GM12872 (cell line): ENCODE data around the gene JPH4.

ENCODE experiments used
- TF ChIP-seq, protein P1 (sequence below): IDR thresholded peaks from 3 replicates; pipeline ENCODE4 v1.5.1; 2011; ENCODE audit warnings: low read depth, mild to moderate bottlenecking, low read length, moderate library complexity; ENCODE audit not compliant: insufficient read depth

Gene JPH4

DNA sequence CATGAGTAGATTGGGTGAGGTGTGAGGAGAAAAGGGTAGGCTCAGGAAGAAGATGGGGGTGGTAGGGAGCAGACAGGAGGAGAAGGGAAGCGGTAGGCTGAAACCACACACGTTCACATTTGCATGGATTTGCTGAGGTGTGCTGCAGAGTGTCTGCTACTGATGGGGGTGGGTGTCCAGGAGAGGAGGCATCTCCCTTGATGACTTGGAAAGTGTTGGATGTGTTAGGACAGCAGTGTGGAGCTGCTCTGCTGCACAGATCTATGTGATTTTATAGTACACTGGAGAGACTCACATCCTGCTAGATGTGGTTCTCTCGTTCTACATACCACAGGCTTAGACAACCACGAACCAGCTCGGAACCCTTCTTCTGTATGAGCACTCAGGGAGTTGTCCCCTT lies 36.3 kb downstream of the JPH4 start:
- TF ChIP-seq, protein P1, sequence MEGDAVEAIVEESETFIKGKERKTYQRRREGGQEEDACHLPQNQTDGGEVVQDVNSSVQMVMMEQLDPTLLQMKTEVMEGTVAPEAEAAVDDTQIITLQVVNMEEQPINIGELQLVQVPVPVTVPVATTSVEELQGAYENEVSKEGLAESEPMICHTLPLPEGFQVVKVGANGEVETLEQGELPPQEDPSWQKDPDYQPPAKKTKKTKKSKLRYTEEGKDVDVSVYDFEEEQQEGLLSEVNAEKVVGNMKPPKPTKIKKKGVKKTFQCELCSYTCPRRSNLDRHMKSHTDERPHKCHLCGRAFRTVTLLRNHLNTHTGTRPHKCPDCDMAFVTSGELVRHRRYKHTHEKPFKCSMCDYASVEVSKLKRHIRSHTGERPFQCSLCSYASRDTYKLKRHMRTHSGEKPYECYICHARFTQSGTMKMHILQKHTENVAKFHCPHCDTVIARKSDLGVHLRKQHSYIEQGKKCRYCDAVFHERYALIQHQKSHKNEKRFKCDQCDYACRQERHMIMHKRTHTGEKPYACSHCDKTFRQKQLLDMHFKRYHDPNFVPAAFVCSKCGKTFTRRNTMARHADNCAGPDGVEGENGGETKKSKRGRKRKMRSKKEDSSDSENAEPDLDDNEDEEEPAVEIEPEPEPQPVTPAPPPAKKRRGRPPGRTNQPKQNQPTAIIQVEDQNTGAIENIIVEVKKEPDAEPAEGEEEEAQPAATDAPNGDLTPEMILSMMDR = no peak

DNA sequence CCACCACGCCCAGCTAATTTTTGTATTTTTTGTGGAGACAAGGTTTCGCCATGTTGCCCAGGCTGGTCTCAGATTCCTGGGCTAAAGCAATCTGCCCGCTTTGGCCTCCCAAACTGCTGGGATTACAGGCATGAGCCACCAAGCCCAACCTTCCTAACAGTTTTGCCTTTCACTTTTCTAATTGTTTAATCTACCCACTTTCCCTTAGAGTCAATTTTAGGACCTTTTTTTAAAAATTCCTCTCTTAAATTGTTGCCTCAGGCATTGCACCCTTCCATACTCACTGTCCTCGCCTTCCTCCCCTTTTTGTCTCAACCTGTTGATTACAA lies 38.5 kb downstream of the JPH4 start:
- TF ChIP-seq, protein P1 = no peak

DNA sequence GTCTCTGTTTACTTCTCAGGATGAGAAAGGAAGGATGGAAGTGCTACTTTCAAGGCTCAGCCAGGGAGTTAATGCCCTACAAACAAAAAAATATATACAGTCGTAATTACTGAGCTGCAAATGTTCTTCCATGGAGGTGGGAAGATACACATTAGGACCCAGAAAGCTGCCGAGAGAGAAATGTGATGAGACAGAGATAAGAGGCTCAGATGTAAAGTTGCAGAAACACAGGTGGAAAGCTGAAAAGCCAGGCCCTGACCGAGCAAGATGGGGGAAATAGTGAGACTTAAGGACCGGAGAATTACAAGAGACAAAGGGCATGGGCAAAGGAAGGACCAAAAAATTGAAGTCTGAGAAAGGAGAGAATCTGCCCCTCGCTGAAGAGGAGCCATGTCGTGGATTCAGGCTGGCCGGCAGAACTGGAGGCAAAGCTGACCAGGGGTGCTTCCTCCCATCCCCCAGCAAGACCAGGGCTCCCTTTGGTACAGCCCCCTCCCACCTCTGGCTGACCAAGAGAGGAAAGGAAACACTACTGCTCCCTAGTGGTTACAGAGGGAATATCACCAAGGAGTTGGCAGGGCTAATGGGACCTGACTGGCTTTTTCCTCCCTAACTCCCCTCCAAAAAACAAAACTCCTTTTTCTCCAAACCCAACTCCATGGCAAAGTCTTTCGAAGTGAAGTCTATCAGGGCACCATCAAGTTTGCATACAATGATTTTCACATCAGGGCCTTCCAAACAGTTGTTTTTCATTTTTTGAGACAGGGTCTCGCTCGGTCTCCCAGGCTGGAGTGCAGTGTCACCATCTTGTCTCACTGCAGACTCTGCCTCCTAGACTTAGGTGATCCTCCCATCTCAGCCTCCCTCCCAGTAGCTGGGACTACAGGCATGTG lies 39.1 kb downstream of the JPH4 start:
- TF ChIP-seq, protein P1 = peak; percentile 92

DNA sequence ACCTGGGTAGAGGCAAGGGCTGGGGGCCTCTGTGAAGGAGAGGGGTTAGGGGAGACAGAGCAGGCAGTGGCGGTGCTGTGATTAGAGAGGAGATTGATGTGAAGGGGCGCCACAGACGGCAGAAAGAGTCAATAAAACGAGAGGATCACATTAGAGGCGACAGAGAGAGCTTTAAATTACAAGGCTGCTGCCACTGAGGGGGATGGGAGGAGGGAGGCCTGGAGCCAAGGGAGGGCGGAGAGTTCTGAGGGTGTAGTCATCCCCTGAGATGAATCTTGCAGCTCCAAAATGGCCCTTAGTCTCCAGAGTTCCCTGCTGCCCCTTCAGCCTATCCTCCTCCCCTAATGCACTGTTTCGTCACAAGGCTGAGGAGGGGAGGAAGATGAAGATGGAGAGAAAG lies 39.8 kb downstream of the JPH4 start:
- TF ChIP-seq, protein P1 = no peak

DNA sequence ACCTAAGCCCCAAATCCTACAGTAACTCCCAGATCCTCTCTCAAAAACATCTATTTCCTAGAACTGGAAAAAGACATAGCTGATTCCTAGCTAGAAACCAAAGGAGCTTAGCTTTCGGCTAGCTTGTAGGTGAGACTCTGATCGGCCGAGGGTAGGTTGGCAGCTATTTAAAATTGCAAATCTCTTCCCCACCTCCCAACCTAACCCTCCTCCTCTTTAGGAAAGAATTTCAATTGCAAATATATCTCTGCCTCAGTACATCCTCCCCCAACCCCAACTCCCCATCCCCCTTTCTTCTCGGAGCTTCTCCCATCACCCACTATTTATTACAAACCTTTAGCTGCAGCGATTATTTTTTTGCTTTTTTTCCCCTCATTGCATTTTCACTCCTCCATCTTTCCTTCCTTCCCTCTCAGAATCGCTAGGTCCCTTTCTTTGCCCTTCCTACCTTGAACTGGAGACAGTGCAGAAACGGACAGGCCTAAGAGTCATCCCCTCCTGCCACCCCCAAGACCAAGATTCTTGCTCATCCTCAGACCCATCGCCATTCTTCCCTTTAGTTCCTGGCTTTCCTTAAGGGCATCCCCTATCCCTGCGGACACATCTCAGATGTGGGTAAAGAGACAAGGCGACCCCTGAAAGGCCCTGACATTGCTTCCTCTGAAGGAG lies 40.4 kb downstream of the JPH4 start:
- TF ChIP-seq, protein P1 = no peak

DNA sequence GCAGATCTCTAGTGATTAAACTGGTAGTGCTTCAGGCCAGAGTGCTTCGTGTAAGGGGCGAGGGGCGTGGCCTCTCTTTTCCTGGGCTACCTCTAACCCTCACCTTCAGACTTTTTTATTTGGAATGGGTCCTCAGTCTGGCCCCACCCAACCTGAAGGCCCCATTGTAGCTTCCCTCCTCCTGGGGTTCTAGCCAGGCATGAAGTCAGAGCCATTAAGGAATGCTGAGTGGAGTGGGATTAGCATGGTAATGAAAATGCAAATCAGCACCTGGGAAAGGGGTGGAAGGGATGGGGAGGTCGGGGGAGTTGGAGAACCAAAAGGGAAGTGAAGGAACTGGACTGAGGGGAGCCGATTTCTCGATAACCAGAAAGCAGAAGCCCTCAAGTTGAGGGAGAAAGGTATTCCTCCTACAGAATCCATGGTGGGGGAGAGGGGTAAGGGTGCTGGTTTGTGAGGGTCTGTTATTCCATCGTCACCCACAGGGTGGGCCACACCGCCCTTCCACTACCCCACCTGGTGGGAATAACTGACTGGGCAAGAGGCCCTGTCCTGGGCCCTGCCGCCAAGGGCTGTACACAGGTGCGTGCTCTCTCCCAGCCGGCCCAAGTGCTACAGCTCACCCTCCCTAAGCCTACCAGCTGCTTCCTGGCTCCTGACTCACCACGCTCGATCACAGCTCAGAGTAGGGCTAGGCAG lies 41.1 kb downstream of the JPH4 start:
- TF ChIP-seq, protein P1 = no peak

DNA sequence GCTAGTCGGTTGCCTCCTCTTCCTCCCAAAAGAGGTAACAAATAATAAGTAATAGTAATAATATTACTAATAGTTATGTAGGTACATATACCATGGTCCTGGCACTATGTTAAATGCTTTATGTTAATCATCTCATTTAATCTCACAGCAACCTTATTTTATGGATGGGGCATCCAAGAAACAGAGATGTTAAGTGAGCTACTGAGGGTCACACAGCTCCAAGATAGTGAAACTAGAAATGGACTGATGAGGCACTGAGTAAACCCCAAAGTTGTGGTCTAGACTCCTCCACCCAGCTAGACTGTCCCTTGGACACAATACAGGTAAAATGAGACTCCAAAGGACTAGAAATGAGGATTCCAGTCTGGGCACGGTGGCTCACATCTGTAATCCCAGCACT lies 42.1 kb downstream of the JPH4 start:
- TF ChIP-seq, protein P1 = no peak
